Left ventricle myocardium inferior (tissue), 1 donor: Measurements from ENCODE around the gene DUSP7. TPM values are rescaled to one million over a fixed set of nuclear protein-coding genes. Genes with fewer than 3 reads are reported as not detected.

ENCODE experiments used
- DNase-seq: peaks from one replicate; pipeline ENCODE4 v3.0.0-alpha.2; 2020
- H3K27ac ChIP-seq: fragments of 200-600 bp; replicated peaks from 2 replicates; pipeline ENCODE4 v1.8.0; 2021
- H3K27me3 ChIP-seq: fragments of 200-600 bp; 2 replicates; pipeline ENCODE4 v1.8.0; 2021; ENCODE audit warnings: low read depth
- H3K36me3 ChIP-seq: fragments of 200-600 bp; 2 replicates; pipeline ENCODE4 v1.8.0; 2021
- H3K4me1 ChIP-seq: fragments of 200-600 bp; 2 replicates; pipeline ENCODE4 v1.8.0; 2021
- H3K4me3 ChIP-seq: fragments of 200-600 bp; 2 replicates; pipeline ENCODE4 v1.8.0; 2021; ENCODE audit warnings: mild to moderate bottlenecking, moderate library complexity
- H3K9me3 ChIP-seq: fragments of 200-600 bp; replicated peaks from 2 replicates; pipeline ENCODE4 v1.8.0; 2021
- intact Hi-C: fragments of 100-400 bp; cut with micrococcal nuclease; formaldehyde crosslinking; loops from one replicate; pipeline ENCODE4 v1.11.0; 2022
- total RNA-seq: library from RNA; stranded (reverse); fragmentation: NEBNext Ultra II Directional; extraction: Animal tissue kit (Norgen Biotek cat#: 25700); gene quantifications from one replicate; pipeline ENCODE4 v1.2.1, GENCODE V29; 2021
- TF ChIP-seq, protein P1 (sequence below): fragments of 200-600 bp; IDR thresholded peaks from 2 replicates; pipeline ENCODE4 v1.8.0; 2021; ENCODE audit warnings: antibody characterized with exemption, mild to moderate bottlenecking, borderline replicate concordance
- donor health status: DM: no; HTN: yes; CAD: no; lungs with severe emphysema.

The DUSP7 gene
- total RNA-seq, 1 donor from 2014 or later, result 23.1 TPM

DNA sequence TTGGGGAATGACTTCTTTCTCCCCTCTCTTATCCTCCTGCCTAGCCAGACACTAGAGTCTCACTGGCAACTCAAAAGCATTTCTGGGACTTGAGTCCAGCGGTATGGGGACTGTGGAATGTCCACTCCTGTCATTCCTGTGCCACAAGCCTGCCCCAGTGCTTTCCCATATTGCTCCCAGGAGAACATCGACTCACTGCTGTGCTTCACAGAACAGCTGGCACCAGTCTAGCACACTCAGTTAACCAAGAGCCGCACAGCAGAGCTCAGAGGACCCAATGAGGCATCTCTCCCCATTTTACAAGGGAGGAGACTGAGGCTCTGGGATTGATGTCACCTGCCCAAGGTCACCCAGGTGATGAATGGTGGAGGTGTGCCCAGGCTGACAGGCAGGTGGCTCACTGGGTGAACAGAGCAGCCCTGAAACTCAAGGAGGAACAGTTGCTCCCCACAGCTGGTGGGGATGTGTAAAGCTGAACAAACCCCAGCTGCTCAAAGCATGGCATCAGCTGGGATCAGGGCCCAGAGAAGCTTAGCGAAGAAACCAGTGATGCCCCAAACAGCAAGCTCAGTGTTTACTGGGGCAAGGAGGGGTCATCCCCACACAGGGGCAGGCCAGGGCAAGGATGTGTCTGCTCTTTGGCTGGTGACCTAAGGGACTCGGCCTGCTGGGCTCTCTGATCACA lies 35.4 kb upstream of the DUSP7 start:
- Histone ChIP-seq H3K36me3 (no peaks in the 10 kb centered on the region), H3K27ac (no peak overlapping the region), H3K4me1 (peaks cover 62% of the 10 kb centered on the region), H3K9me3 (no peaks in the 10 kb centered on the region), H3K4me3 (no peak overlapping the region), H3K27me3 (no peaks in the 10 kb centered on the region)
- TF ChIP-seq, protein P1, sequence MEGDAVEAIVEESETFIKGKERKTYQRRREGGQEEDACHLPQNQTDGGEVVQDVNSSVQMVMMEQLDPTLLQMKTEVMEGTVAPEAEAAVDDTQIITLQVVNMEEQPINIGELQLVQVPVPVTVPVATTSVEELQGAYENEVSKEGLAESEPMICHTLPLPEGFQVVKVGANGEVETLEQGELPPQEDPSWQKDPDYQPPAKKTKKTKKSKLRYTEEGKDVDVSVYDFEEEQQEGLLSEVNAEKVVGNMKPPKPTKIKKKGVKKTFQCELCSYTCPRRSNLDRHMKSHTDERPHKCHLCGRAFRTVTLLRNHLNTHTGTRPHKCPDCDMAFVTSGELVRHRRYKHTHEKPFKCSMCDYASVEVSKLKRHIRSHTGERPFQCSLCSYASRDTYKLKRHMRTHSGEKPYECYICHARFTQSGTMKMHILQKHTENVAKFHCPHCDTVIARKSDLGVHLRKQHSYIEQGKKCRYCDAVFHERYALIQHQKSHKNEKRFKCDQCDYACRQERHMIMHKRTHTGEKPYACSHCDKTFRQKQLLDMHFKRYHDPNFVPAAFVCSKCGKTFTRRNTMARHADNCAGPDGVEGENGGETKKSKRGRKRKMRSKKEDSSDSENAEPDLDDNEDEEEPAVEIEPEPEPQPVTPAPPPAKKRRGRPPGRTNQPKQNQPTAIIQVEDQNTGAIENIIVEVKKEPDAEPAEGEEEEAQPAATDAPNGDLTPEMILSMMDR, result no peak
- intact Hi-C loops, result no loop called here
- peak; percentile 2 for DNase-seq

DNA sequence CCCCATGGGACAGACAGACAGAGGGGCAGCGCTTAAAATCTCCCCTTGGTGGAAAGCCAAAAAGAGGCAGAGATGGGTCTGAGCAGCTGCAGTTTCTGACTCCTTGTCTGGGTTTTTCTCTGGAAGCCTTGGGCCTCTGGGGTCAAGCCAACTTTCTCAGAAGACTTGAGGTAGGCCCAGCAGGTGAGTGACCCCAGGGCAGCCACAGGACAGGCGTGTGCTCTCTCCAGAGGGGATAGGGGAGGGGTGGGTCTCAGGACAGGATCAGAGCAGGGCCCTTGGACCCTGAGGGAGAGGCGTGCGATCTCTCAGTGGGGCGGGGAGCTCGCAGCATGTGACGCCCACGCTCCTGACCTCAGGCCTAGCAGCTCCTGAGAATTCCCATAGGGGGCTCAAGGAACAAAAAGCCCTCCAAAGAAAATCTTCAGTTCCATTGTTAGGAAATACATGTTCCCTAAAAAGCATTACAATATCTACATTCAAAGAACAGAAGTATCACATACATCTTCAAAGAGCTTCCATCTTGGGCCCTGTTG lies 34.6 kb upstream of the DUSP7 start:
- Histone ChIP-seq H3K9me3 (no peaks in the 10 kb centered on the region), H3K36me3 (no peaks in the 10 kb centered on the region), H3K27ac (peak overlapping the region; percentile 65), H3K4me1 (peaks cover 66% of the 10 kb centered on the region), H3K27me3 (no peaks in the 10 kb centered on the region), H3K4me3 (no peak overlapping the region)
- peak; percentile 10 for DNase-seq
- TF ChIP-seq, protein P1, result no peak
- intact Hi-C loops, result no loop called here

DNA sequence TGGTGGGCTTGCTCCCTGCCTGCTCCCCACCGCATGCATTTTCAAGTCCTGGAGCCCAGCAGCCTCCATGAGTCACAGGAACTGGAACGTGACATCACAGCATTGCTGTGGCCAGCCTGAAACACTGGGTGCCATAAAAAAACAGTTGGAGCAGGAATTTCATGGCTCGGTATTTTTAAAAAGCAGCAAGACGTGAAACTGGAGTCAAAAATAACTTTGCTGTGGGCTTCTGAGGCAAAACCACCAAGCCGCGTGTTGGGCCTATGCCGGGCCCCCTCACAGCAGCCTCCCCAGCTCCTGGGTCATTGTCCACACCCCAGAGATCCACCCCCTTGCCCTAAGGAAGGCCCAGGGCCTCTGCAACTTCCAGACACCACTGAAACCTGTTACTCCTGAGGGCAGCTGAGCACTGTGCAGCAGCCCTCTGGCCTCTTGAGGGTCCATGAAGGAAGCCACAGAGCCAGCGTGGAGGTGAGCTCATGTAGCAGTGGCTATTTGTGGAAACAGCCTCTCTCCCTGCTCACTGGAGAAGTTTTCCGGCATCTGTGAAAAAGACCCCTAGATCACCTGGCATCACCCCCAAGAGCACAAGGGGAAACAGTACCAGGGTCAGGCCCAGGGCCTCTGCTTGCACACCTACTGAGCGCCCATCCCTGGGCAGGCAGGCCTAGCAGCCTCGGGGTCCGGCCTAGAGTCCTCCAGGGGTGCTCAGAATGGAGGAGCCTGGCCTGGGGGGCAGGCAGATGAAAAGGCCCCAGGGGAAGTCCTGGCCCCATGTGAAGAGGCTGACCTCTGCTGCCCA lies 34.0 kb upstream of the DUSP7 start:
- no peak for DNase-seq
- H3K27ac ChIP-seq, result peak overlapping the region; percentile 65
- peaks cover 66% of the 10 kb centered on the region for H3K4me1 ChIP-seq
- no peak overlapping the region for H3K4me3 ChIP-seq
- intact Hi-C loops, result no loop called here
- no peaks in the 10 kb centered on the region for H3K36me3 ChIP-seq
- no peaks in the 10 kb centered on the region for H3K27me3 ChIP-seq
- H3K9me3 ChIP-seq, result no peaks in the 10 kb centered on the region
- TF ChIP-seq, protein P1, result no peak

DNA sequence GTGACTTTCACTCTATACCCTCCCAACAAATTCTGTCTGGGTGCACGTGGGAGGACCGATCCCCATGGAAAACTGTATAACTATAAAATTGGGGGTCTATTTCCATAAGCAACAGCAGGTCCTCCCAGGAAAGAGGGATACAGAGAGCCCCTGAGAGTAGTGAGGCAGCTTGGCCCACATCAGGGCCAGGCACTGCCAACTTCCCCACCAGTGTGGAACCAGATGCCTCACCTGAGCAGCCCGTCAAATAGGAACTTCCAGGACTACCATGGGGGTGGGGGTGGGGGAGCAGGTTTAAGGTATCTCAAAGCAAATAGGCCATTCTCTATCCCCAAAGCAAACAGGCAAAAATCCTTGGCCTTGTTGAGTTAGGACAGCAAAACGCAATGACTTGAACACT lies 33.3 kb upstream of the DUSP7 start:
- Histone ChIP-seq H3K9me3 (no peaks in the 10 kb centered on the region), H3K27me3 (no peaks in the 10 kb centered on the region), H3K36me3 (no peaks in the 10 kb centered on the region), H3K27ac (peak overlapping the region; percentile 65), H3K4me3 (no peak overlapping the region), H3K4me1 (peaks cover 66% of the 10 kb centered on the region)
- no peak for DNase-seq
- TF ChIP-seq, protein P1, result no peak
- intact Hi-C loops, result no loop called here

DNA sequence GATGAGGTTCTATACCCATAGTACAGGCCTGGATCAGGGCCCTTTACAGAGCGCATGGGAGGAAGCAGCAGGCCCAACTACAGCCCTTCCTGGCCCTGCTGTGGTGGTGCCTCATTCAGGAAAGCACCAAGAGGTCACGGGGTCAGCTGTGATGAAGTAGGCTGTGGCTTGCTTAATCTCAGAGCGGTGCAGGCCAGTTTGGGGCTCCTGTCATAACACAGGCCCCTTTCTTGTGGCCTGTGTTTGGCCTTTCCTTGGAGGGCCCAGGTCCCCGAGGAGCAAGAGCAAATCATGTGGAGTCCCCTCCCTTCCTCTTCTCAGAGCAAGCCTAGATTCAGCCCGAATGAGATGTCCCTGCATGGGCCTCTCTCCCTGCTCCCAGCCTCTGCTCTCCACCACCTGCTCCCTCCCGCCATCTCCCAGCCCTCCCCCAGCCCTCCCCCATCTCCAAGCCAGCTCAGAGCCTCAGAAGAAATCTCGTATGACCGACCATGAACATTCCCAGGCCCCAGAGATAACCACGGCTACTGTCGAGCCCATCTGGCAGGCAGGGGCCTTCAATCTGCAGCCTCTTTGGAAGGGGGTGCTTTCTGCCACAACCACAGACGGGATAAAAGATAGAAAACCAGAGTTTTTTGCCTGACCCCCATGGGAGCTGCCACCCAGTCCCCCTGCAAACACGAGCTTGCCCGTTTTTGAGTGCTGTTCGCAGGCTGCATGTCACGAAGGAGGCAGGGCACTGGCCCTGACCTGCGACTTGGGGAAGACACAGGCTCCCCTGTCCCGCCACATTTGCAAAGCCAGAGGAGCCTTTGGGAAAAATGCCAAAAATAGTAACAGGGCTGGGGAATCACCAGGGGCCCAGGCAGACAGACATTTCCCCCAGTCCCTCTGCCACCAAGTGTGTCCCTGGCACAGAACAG lies 32.3 kb upstream of the DUSP7 start:
- no peak for DNase-seq
- Histone ChIP-seq H3K36me3 (no peaks in the 10 kb centered on the region), H3K27ac (peak overlapping the region; percentile 30), H3K9me3 (no peaks in the 10 kb centered on the region), H3K4me3 (no peak overlapping the region), H3K4me1 (peaks cover 66% of the 10 kb centered on the region), H3K27me3 (no peaks in the 10 kb centered on the region)
- TF ChIP-seq, protein P1, result no peak
- intact Hi-C loops, result no loop called here
